ENCODE data around the gene NR1D2.

GRCh38 chr3:23985747-23986544 lies 40.9 kb downstream of the NR1D2 start:
- TF ChIP-seq ZBTB43 (CRISPR knock-in tag; IDR thresholded peaks at IDR 0.05) (no peak), EMX1 (CRISPR knock-in tag; IDR thresholded peaks at IDR 0.05) (no peak), NFYB (CRISPR knock-in tag; conservative IDR thresholded peaks at IDR 0.05; ENCODE audit: low read depth) (no peak), CTCF (IDR thresholded peaks at IDR 0.05) (no peak)
- TF ChIP-seq, protein P1, sequence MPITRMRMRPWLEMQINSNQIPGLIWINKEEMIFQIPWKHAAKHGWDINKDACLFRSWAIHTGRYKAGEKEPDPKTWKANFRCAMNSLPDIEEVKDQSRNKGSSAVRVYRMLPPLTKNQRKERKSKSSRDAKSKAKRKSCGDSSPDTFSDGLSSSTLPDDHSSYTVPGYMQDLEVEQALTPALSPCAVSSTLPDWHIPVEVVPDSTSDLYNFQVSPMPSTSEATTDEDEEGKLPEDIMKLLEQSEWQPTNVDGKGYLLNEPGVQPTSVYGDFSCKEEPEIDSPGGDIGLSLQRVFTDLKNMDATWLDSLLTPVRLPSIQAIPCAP (CRISPR knock-in tag; IDR thresholded peaks at IDR 0.05), result no peak

Measured in WTC11 (cell line).